GM12878 (cell line): ENCODE measurements around the gene GRK7. TPM values are rescaled to one million over a fixed set of nuclear protein-coding genes. Genes with fewer than 3 reads are reported as not detected.

Experiments
- ATAC-seq: fragments of 200-7000 bp; cut with Tn5 transposase; 3 replicates; pipeline ENCODE4 v1.9.1; 2020; ENCODE audit warnings: mild to moderate bottlenecking, moderate library complexity
- BruUV-seq: library from RNA; stranded (reverse); fragments of 400-500 nt; replicated peaks from 2 replicates; lab custom pipeline; 2021; lab: Mats Ljungman, UMichigan
- CTCF ChIA-PET: fragments of 300-600 bp; sonication (Branson Sonifier 250); formaldehyde crosslinking; extraction: SDS; loops from one replicate; lab custom pipeline; 2021; ENCODE audit warnings: inconsistent platforms; lab: Yijun Ruan, JAX
- POLR2A ChIA-PET: fragments of 350-600 bp; formaldehyde crosslinking; extraction: SDS; loops from one replicate; lab custom pipeline; 2021; ENCODE audit warnings: inconsistent platforms; lab: Charles Lee
- RAD21 ChIA-PET: fragments of 300-600 bp; sonication (Branson Sonifier 250); formaldehyde crosslinking; loops from one replicate; lab custom pipeline; 2023; ENCODE audit warnings: antibody characterized with exemption; ENCODE audit not compliant: unreplicated experiment; lab: Charles Lee
- SMC1A ChIA-PET: fragments of 300-600 bp; sonication (Branson Sonifier 250); formaldehyde crosslinking; loops from one replicate; lab custom pipeline; 2023; ENCODE audit not compliant: unreplicated experiment, uncharacterized antibody; lab: Charles Lee
- DNase-seq: peaks from one replicate; pipeline ENCODE4 v3.0.0-alpha.2; 2011; ENCODE audit warnings: low read depth, low spot score
- FAIRE-seq: peaks from 3 replicates; lab custom pipeline; 2011; peaks lifted over from hg19 to GRCh38; lab: Jason Lieb, UNC
- H2AFZ ChIP-seq: 2 replicates; pipeline ENCODE4 v1.6.0; 2011; ENCODE audit warnings: low read depth, low read length, control low read depth; ENCODE audit not compliant: control insufficient read depth
- H3K27ac ChIP-seq: 2 replicates; pipeline ENCODE4 v1.5.1; 2011; ENCODE audit warnings: control low read depth; ENCODE audit not compliant: control insufficient read depth, insufficient read depth
- H3K27me3 ChIP-seq, 2 experiments: replicated peaks in 1 of 2; 2 replicates each; pipeline versions ENCODE4 v1.6.0 to v1.6.1; 2011; ENCODE audit warnings: low read length in 1 of 2; ENCODE audit not compliant: control insufficient read depth in 2 of 2, insufficient read depth in 2 of 2
- H3K36me3 ChIP-seq, 2 experiments: 2 replicates each; pipeline ENCODE4 v1.5.1; 2011; ENCODE audit warnings: low read length in 1 of 2; ENCODE audit not compliant: control insufficient read depth in 2 of 2, insufficient read depth in 2 of 2
- H3K4me1 ChIP-seq: 2 replicates; pipeline ENCODE4 v1.6.1; 2011; ENCODE audit warnings: mild to moderate bottlenecking, low read length, moderate library complexity, mixed read lengths; ENCODE audit not compliant: control insufficient read depth, insufficient read depth
- H3K4me2 ChIP-seq: 2 replicates; pipeline ENCODE4 v1.6.0; 2011; ENCODE audit warnings: control low read depth; ENCODE audit not compliant: control insufficient read depth, insufficient read depth
- H3K4me3 ChIP-seq: fragments of 200-600 bp; sonication (generic); 2 replicates; pipeline ENCODE4 v1.5.1; 2016
- H3K79me2 ChIP-seq: 2 replicates; pipeline ENCODE4 v1.6.0; 2011; ENCODE audit warnings: low read length; ENCODE audit not compliant: control insufficient read depth, insufficient read depth
- H3K9ac ChIP-seq: 2 replicates; pipeline ENCODE4 v1.8.0; 2011; ENCODE audit warnings: low read length, control low read depth, mixed read lengths; ENCODE audit not compliant: control insufficient read depth, insufficient read depth
- H3K9me3 ChIP-seq: replicated peaks from 3 replicates; pipeline ENCODE4 v1.5.1; 2011; ENCODE audit warnings: mild to moderate bottlenecking, low read length; ENCODE audit not compliant: control insufficient read depth, insufficient read depth
- H4K20me1 ChIP-seq: 2 replicates; pipeline ENCODE4 v1.6.0; 2011; ENCODE audit not compliant: control insufficient read depth, insufficient read depth
- CBX5 ChIP-seq: sonication (generic); IDR thresholded peaks from 2 replicates; pipeline ENCODE4 v1.6.1; 2016; ENCODE audit warnings: low read depth, moderate library complexity, mild to moderate bottlenecking, inconsistent platforms
- HDGF ChIP-seq: fragments of 450-650 bp; IDR thresholded peaks from 2 replicates; pipeline ENCODE4 v1.6.1; 2016; ENCODE audit warnings: antibody characterized with exemption
- IRF4 ChIP-seq: IDR thresholded peaks from 2 replicates; pipeline ENCODE4 v1.6.1; 2011; ENCODE audit warnings: low read depth, low read length
- KLF5 ChIP-seq: fragments of 450-650 bp; IDR thresholded peaks from 2 replicates; pipeline ENCODE4 v1.6.1; 2014; ENCODE audit warnings: mild to moderate bottlenecking; ENCODE audit not compliant: partially characterized antibody
- MXI1 ChIP-seq: fragments of 150-350 bp; IDR thresholded peaks from 2 replicates; pipeline ENCODE4 v1.6.1; 2011; ENCODE audit warnings: low read depth, mild to moderate bottlenecking, inconsistent platforms, low read length, improper control_type of control experiment
- POLR2A ChIP-seq: IDR thresholded peaks from 2 replicates; pipeline ENCODE4 v1.6.1; 2011; ENCODE audit warnings: low read depth, mild to moderate bottlenecking, low read length
- TCF12 ChIP-seq: IDR thresholded peaks from 2 replicates; pipeline ENCODE4 v1.6.1; 2011; ENCODE audit warnings: low read depth, mild to moderate bottlenecking, low read length
- WGBS: methylation state at CpG from one replicate; pipeline ENCODE4 v1.1.6; 2016; ENCODE audit warnings: low lambda C conversion rate; ENCODE audit not compliant: insufficient replicate concordance, insufficient coverage; ENCODE audit errors: missing lambda C conversion rate; 5-methylcytosine and 5-hydroxymethylcytosine counted together
- in situ Hi-C: fragments of 300-500 bp; cut with MboI; formaldehyde crosslinking; loops from 9 replicates; pipeline ENCODE4 v1.14.3; 2018; ENCODE audit warnings: mixed read lengths
- intact Hi-C: fragments of 100-400 bp; cut with micrococcal nuclease; formaldehyde crosslinking; loops from one replicate; pipeline ENCODE4 v1.14.2; 2022; ENCODE audit not compliant: unreplicated experiment
- polyA plus RNA-seq, 11 experiments: library from polyadenylated mRNA; depleted of rRNA in 4 of 11; unstranded in 6 of 11; stranded (reverse) in 5 of 11; fragments of >200 nt; fragmentation: Nextera tagmentation in 4 of 11; fragmentation: Illumina TruSeq in 1 of 11; extraction: Ambion mirVana in 4 of 11; extraction: Trizol in 1 of 11; gene quantifications; 1 replicate in 1 of 11; 2 replicates in 10 of 11; pipeline versions ENCODE4 v1.2.1 to v1.2.3, GENCODE V29; 2011 to 2016; ENCODE audit warnings: inconsistent platforms in 2 of 11, missing spikeins in 2 of 11, low read depth in 1 of 11
- total RNA-seq, 4 experiments: library from RNA; depleted of rRNA in 3 of 4; stranded (reverse); fragments of >200 nt in 3 of 4; fragmentation: Illumina TruSeq in 1 of 4; extraction: Trizol in 1 of 4; gene quantifications; 2 replicates each; pipeline versions ENCODE4 v1.2.1 to v1.2.3, GENCODE V29; 2013 to 2021
- TF ChIP-seq, protein P1 (sequence below): fragments of 450-650 bp; IDR thresholded peaks from 2 replicates; pipeline ENCODE4 v1.6.1; 2018; ENCODE audit warnings: borderline replicate concordance, mild to moderate bottlenecking; ENCODE audit not compliant: partially characterized antibody
- TF ChIP-seq, protein P2 (sequence below): fragments of 450-650 bp; formaldehyde crosslinking; IDR thresholded peaks from 2 replicates; pipeline ENCODE4 v1.4.0; 2020; ENCODE audit warnings: mild to moderate bottlenecking, moderate library complexity
- TF ChIP-seq, protein P3 (sequence below): fragments of 450-650 bp; IDR thresholded peaks from 2 replicates; pipeline ENCODE4 v1.6.1; 2017; ENCODE audit warnings: mild to moderate bottlenecking, low read depth, inconsistent platforms; ENCODE audit not compliant: poor library complexity, severe bottlenecking
- TF ChIP-seq, protein P4 (sequence below): fragments of 450-650 bp; IDR thresholded peaks from 2 replicates; pipeline ENCODE4 v1.6.1; 2016; ENCODE audit warnings: mild to moderate bottlenecking

The GRK7 gene
- total and polyA plus RNA-seq, 10 of the 15 experiments (the other 5 are each of a cell fraction or from before 2014, with no cell fraction given), result not detected

DNA sequence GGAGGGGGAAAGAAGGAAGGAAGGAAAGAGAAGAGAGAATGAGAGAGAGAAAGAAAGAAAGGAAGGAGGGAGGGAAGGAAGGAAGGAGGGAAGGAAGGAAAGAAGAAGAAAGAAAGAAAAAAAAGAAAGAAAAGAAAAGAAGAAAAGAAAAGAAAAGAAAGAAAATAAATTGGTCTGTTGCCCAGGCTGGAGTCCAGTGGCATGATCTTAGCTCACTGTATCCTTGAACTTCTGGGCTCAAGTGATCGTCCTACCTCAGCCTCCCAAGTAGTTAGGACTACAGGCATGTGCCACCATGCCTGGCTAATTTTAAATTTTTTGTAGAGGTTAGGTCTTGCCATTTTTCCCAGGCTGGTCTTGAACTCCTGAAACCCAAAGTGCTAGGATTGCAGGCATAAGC, 36.7 kb upstream of the GRK7 start:
- ChIA-PET SMC1A (no interaction called here), RAD21 (interaction anchor here (1.5 kb wide), 1 partner anchor 13 kb away, joined by 3 read pairs; no protein-coding TSS in a partner anchor), POLR2A (no interaction called here)
- no peaks in the 10 kb centered on the region for H3K79me2 ChIP-seq
- no peak overlapping the region for H3K4me2 ChIP-seq
- no peaks in the 10 kb centered on the region for H3K4me1 ChIP-seq
- FAIRE-seq, result no peak
- H4K20me1 ChIP-seq, result no peaks in the 10 kb centered on the region
- H3K36me3 ChIP-seq, result no peaks in the 10 kb centered on the region
- H3K9ac ChIP-seq, result no peak overlapping the region
- intact Hi-C loops, result no loop called here
- no peak overlapping the region for H3K27ac ChIP-seq
- ATAC-seq, result no peak
- no TSS peak for BruUV-seq
- no peak for DNase-seq
- in situ Hi-C loops, result no loop called here
- no peaks in the 10 kb centered on the region for H3K9me3 ChIP-seq
- no peak overlapping the region for H2AFZ ChIP-seq
- TF ChIP-seq, protein P1, sequence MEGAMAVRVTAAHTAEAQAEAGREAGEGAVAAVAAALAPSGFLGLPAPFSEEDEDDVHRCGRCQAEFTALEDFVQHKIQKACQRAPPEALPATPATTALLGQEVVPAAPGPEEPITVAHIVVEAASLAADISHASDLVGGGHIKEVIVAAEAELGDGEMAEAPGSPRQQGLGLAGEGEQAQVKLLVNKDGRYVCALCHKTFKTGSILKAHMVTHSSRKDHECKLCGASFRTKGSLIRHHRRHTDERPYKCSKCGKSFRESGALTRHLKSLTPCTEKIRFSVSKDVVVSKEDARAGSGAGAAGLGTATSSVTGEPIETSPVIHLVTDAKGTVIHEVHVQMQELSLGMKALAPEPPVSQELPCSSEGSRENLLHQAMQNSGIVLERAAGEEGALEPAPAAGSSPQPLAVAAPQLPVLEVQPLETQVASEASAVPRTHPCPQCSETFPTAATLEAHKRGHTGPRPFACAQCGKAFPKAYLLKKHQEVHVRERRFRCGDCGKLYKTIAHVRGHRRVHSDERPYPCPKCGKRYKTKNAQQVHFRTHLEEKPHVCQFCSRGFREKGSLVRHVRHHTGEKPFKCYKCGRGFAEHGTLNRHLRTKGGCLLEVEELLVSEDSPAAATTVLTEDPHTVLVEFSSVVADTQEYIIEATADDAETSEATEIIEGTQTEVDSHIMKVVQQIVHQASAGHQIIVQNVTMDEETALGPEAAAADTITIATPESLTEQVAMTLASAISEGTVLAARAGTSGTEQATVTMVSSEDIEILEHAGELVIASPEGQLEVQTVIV, result no peak
- TF ChIP-seq CBX5 (no peak), MXI1 (no peak), TCF12 (no peak), IRF4 (no peak), KLF5 (no peak), POLR2A (no peak), HDGF (no peak)
- TF ChIP-seq, protein P2, sequence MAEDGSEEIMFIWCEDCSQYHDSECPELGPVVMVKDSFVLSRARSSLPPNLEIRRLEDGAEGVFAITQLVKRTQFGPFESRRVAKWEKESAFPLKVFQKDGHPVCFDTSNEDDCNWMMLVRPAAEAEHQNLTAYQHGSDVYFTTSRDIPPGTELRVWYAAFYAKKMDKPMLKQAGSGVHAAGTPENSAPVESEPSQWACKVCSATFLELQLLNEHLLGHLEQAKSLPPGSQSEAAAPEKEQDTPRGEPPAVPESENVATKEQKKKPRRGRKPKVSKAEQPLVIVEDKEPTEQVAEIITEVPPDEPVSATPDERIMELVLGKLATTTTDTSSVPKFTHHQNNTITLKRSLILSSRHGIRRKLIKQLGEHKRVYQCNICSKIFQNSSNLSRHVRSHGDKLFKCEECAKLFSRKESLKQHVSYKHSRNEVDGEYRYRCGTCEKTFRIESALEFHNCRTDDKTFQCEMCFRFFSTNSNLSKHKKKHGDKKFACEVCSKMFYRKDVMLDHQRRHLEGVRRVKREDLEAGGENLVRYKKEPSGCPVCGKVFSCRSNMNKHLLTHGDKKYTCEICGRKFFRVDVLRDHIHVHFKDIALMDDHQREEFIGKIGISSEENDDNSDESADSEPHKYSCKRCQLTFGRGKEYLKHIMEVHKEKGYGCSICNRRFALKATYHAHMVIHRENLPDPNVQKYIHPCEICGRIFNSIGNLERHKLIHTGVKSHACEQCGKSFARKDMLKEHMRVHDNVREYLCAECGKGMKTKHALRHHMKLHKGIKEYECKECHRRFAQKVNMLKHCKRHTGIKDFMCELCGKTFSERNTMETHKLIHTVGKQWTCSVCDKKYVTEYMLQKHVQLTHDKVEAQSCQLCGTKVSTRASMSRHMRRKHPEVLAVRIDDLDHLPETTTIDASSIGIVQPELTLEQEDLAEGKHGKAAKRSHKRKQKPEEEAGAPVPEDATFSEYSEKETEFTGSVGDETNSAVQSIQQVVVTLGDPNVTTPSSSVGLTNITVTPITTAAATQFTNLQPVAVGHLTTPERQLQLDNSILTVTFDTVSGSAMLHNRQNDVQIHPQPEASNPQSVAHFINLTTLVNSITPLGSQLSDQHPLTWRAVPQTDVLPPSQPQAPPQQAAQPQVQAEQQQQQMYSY, result no peak
- TF ChIP-seq, protein P3, sequence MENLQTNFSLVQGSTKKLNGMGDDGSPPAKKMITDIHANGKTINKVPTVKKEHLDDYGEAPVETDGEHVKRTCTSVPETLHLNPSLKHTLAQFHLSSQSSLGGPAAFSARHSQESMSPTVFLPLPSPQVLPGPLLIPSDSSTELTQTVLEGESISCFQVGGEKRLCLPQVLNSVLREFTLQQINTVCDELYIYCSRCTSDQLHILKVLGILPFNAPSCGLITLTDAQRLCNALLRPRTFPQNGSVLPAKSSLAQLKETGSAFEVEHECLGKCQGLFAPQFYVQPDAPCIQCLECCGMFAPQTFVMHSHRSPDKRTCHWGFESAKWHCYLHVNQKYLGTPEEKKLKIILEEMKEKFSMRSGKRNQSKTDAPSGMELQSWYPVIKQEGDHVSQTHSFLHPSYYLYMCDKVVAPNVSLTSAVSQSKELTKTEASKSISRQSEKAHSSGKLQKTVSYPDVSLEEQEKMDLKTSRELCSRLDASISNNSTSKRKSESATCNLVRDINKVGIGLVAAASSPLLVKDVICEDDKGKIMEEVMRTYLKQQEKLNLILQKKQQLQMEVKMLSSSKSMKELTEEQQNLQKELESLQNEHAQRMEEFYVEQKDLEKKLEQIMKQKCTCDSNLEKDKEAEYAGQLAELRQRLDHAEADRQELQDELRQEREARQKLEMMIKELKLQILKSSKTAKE, result no peak
- TF ChIP-seq, protein P4, sequence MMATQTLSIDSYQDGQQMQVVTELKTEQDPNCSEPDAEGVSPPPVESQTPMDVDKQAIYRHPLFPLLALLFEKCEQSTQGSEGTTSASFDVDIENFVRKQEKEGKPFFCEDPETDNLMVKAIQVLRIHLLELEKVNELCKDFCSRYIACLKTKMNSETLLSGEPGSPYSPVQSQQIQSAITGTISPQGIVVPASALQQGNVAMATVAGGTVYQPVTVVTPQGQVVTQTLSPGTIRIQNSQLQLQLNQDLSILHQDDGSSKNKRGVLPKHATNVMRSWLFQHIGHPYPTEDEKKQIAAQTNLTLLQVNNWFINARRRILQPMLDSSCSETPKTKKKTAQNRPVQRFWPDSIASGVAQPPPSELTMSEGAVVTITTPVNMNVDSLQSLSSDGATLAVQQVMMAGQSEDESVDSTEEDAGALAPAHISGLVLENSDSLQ, result no peak
- TF ChIP-seq, all 136 proteins: peak for 0
- CTCF ChIA-PET, result interaction anchor here (0.6 to 1.5 kb wide), 4 partner anchors 12 to 228 kb away, joined by 3 to 4 read pairs (median 3); partner anchors contain the start of gene RNF7
- 30% methylated on average over 1 of the region's 1 CpG for WGBS
- H3K27me3 ChIP-seq, result peaks cover 0 to under 1% of the 10 kb centered on the region in 2 experiments; a peak in 2 of 4 replicates
- no peak overlapping the region for H3K4me3 ChIP-seq
